COLO829 (cell line): ENCODE data around the gene SREBF1.

Experiments
- DNase-seq: peaks from one replicate; pipeline ENCODE4 v3.0.0; 2012; ENCODE audit warnings: low spot score

Gene SREBF1

GRCh38 chr17:17857496-17857895 lies 20.7 kb upstream of the SREBF1 start:
- no peak for DNase-seq

- no peak for DNase-seq
These were observed 19.6 kb upstream of the SREBF1 start for GRCh38 chr17:17856386-17856785.

- peak; percentile 68 for DNase-seq
These were observed 19.2 kb upstream of the SREBF1 start for GRCh38 chr17:17855976-17856375.

GRCh38 chr17:17853811-17854447 lies 17.1 kb upstream of the SREBF1 start:
- no peak for DNase-seq

- DNase-seq = no peak
These were observed 16.1 kb upstream of the SREBF1 start for GRCh38 chr17:17852930-17853329.

GRCh38 chr17:17851103-17852002 lies 14.6 kb upstream of the SREBF1 start:
- DNase-seq = no peak

- no peak for DNase-seq
These were observed 13.1 kb upstream of the SREBF1 start for GRCh38 chr17:17849845-17850373.

- DNase-seq = no peak
These were observed 12.5 kb upstream of the SREBF1 start for GRCh38 chr17:17849147-17849820.

- no peak for DNase-seq
These were observed 11.7 kb upstream of the SREBF1 start for GRCh38 chr17:17848311-17849082.

- DNase-seq = no peak
These were observed 10.9 kb upstream of the SREBF1 start for GRCh38 chr17:17847726-17848125.

GRCh38 chr17:17847118-17847689 lies 10.4 kb upstream of the SREBF1 start:
- DNase-seq = no peak

- no peak for DNase-seq
These were observed 9.9 kb upstream of the SREBF1 start for GRCh38 chr17:17846645-17847044.

- no peak for DNase-seq
These were observed 9.2 kb upstream of the SREBF1 start for GRCh38 chr17:17846003-17846402.

- DNase-seq = no peak
These were observed 8.4 kb upstream of the SREBF1 start for GRCh38 chr17:17845046-17845775.

GRCh38 chr17:17844500-17844899 lies 7.7 kb upstream of the SREBF1 start:
- no peak for DNase-seq

GRCh38 chr17:17844079-17844478 lies 7.3 kb upstream of the SREBF1 start:
- DNase-seq = no peak

- no peak for DNase-seq
These were observed 6.3 kb upstream of the SREBF1 start for GRCh38 chr17:17843096-17843495.

- no peak for DNase-seq
These were observed 5.5 kb upstream of the SREBF1 start for GRCh38 chr17:17842111-17842876.

GRCh38 chr17:17841601-17842025 lies 4.8 kb upstream of the SREBF1 start:
- no peak for DNase-seq
